Lung (tissue), 12 donors: ENCODE measurements around the gene ENTHD1. TPM values are rescaled to one million over a fixed set of nuclear protein-coding genes. Genes with fewer than 3 reads are reported as not detected.
"Not testable (repeated sequence)": the region's sequence is repeated elsewhere in the genome, so short reads cannot be mapped to it uniquely, and the experiment has no call there.

ENCODE experiments used
- ATAC-seq: fragments of 200-7000 bp; cut with Tn5 transposase; one replicate; pipeline ENCODE4 v1.9.1; 2020; ENCODE audit warnings: moderate number of reproducible peaks; ENCODE audit not compliant: insufficient read depth, low FRiP score
- DNase-seq, 3 donors: peaks; one replicate each; pipeline ENCODE4 v3.0.0-alpha.2; 2013 to 2017
- H3K27ac ChIP-seq, 2 donors: one replicate each; pipeline ENCODE4 v1.5.1; 2013; ENCODE audit warnings: mild to moderate bottlenecking in 2 of 2, moderate library complexity in 2 of 2, control low read depth in 1 of 2, inconsistent platforms in 1 of 2, low read depth in 1 of 2, low read length in 1 of 2
- H3K27me3 ChIP-seq, 3 donors: one replicate each; pipeline ENCODE4 v1.5.1; 2013; ENCODE audit warnings: low read length in 2 of 3; ENCODE audit not compliant: control insufficient read depth in 3 of 3, insufficient read depth in 3 of 3
- H3K36me3 ChIP-seq, 4 donors: one replicate each; pipeline ENCODE4 v1.5.1; 2013; ENCODE audit warnings: low read length in 4 of 4, mild to moderate bottlenecking in 1 of 4, moderate library complexity in 1 of 4; ENCODE audit not compliant: control insufficient read depth in 4 of 4, insufficient read depth in 4 of 4
- H3K4me1 ChIP-seq, 5 donors: one replicate each; pipeline ENCODE4 v1.5.1; 2013; ENCODE audit warnings: low read length in 5 of 5, mild to moderate bottlenecking in 2 of 5, moderate library complexity in 1 of 5; ENCODE audit not compliant: control insufficient read depth in 5 of 5, insufficient read depth in 5 of 5
- H3K4me3 ChIP-seq: one replicate; pipeline ENCODE4 v1.5.1; 2013; ENCODE audit warnings: mild to moderate bottlenecking, control low read depth, moderate library complexity
- H3K9ac ChIP-seq, 2 donors: one replicate each; pipeline ENCODE4 v1.5.1; 2013; ENCODE audit warnings: low read length in 2 of 2, control low read depth in 1 of 2; ENCODE audit not compliant: insufficient read depth in 1 of 2
- H3K9me3 ChIP-seq, 4 donors: one replicate each; pipeline ENCODE4 v1.5.1; 2013; ENCODE audit warnings: low read length in 3 of 4, mild to moderate bottlenecking in 1 of 4, moderate library complexity in 1 of 4; ENCODE audit not compliant: control insufficient read depth in 4 of 4, insufficient read depth in 3 of 4
- CTCF ChIP-seq: IDR thresholded peaks from 2 replicates; pipeline ENCODE4 v1.5.1; 2012; ENCODE audit warnings: mild to moderate bottlenecking; ENCODE audit errors: control extremely low read depth, extremely low read depth
- WGBS, 2 donors: extraction: QIAGEN DNeasy Blood & Tissue Kit; methylation state at CpG; one replicate each; pipeline ENCODE4 v1.1.7; 2013; 5-methylcytosine and 5-hydroxymethylcytosine counted together
- polyA plus RNA-seq, 2 donors: library from polyadenylated mRNA; stranded (reverse); fragments of 200-250 nt; gene quantifications; one replicate each; pipeline ENCODE4 v1.2.1, GENCODE V29; 2013
- total RNA-seq, 2 donors: library from RNA; depleted of rRNA in 1 of 2; stranded (reverse); fragments of >200 nt in 1 of 2; gene quantifications; one replicate each; pipeline ENCODE4 v1.2.1, GENCODE V29; 2014 to 2021
- donor health status: control.
- donor health status: control.
- donor health status: Bipolar disorder and iron deficiency.
- donor health status: healthy.
- donor health status: DM: yes; HTN: yes; CAD: no.

ENTHD1 gene
- total and polyA plus RNA-seq, 4 donors, result 0.04 to 0.15 TPM; not detected in 2

- H3K27ac ChIP-seq, result no peak overlapping the region
- ATAC-seq (no peak), DNase-seq (no peak)
- 71 to 84% methylated on average over 5 of the region's 5 CpGs for WGBS, 2 donors
- TF ChIP-seq CTCF, result no peak
- H3K9me3 ChIP-seq, result no peaks in the 10 kb centered on the region
- H3K36me3 ChIP-seq, result no peaks in the 10 kb centered on the region
- no peak overlapping the region for H3K4me3 ChIP-seq
- no peak overlapping the region for H3K9ac ChIP-seq
- H3K27me3 ChIP-seq, result peaks cover 0 to 7% (median 2%) of the 10 kb centered on the region in 3 donors
- no peaks in the 10 kb centered on the region for H3K4me1 ChIP-seq
These were observed 22.4 kb downstream of the ENTHD1 start for GRCh38 chr22:39871008-39871798.

- not testable (repeated sequence) for H3K9ac ChIP-seq, DNase-seq, H3K27ac ChIP-seq, H3K4me1 ChIP-seq, H3K4me3 ChIP-seq, H3K36me3 ChIP-seq, H3K9me3 ChIP-seq, ATAC-seq
- 87 to 90% methylated on average over 2 of the region's 2 CpGs for whole genome bisulfite sequencing, 2 donors
- H3K27me3 ChIP-seq, result peaks cover 0 to 19% (median 0%) of the 10 kb centered on the region in 3 donors
These were observed 23.8 kb downstream of the ENTHD1 start for GRCh38 chr22:39869797-39870196.

- Histone ChIP-seq H3K27me3 (peaks cover 0 to 17% (median 0%) of the 10 kb centered on the region in 3 donors), H3K4me1 (no peaks in the 10 kb centered on the region), H3K36me3 (no peaks in the 10 kb centered on the region), H3K9ac (no peak overlapping the region), H3K4me3 (no peak overlapping the region), H3K9me3 (no peaks in the 10 kb centered on the region), H3K27ac (no peak overlapping the region)
- 63 to 72% methylated on average over 1 of the region's 1 CpG for WGBS, 2 donors
- DNase-seq (no peak), ATAC-seq (no peak)
- TF ChIP-seq CTCF, result no peak
These were observed 24.8 kb downstream of the ENTHD1 start for GRCh38 chr22:39868741-39869140.

- Histone ChIP-seq H3K9ac (no peak overlapping the region), H3K4me1 (no peaks in the 10 kb centered on the region), H3K36me3 (no peaks in the 10 kb centered on the region), H3K27me3 (peaks cover 0 to 6% (median 0%) of the 10 kb centered on the region in 3 donors), H3K27ac (no peak overlapping the region), H3K9me3 (no peaks in the 10 kb centered on the region), H3K4me3 (no peak overlapping the region)
- DNase-seq (no peak), ATAC-seq (no peak)
- WGBS, 2 donors, result 59 to 64% methylated on average over 7 of the region's 7 CpGs
- no peak for TF ChIP-seq CTCF
These were observed 33.5 kb downstream of the ENTHD1 start for GRCh38 chr22:39859903-39860588.
